Hepatocyte (in vitro differentiated cells): ENCODE results near the gene TMCC1.

ENCODE experiments used
- EZH2 ChIP-seq: fragments of 200-600 bp; sonication (generic); IDR thresholded peaks from 2 replicates; pipeline ENCODE4 v1.6.1; 2016; ENCODE audit warnings: antibody characterized with exemption, mild to moderate bottlenecking, borderline replicate concordance
- TF ChIP-seq, protein P1 (sequence below): fragments of 200-600 bp; sonication (generic); IDR thresholded peaks from 2 replicates; pipeline ENCODE4 v1.5.1; 2016; ENCODE audit warnings: antibody characterized with exemption, mild to moderate bottlenecking; ENCODE audit not compliant: poor library complexity

DNA sequence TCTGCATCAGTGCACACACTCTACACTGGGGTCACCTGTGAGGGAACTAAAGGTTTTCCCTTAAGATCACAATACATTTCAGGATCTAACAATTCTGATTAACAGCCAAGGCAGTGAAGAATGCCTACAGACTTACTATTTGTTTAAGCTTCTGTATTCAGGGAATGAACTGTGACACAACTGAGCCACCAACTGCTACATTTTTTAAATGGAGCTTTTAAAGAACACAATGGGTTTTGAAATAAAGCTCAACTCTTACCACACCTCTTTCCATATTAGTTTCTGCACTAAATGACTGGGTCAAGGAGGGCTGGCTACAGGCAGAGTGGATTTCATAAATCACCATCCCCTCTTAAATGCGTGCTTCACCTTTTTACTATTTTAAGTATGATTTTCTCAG is 100.2 kb downstream of the TMCC1 start:
- TF ChIP-seq, protein P1, sequence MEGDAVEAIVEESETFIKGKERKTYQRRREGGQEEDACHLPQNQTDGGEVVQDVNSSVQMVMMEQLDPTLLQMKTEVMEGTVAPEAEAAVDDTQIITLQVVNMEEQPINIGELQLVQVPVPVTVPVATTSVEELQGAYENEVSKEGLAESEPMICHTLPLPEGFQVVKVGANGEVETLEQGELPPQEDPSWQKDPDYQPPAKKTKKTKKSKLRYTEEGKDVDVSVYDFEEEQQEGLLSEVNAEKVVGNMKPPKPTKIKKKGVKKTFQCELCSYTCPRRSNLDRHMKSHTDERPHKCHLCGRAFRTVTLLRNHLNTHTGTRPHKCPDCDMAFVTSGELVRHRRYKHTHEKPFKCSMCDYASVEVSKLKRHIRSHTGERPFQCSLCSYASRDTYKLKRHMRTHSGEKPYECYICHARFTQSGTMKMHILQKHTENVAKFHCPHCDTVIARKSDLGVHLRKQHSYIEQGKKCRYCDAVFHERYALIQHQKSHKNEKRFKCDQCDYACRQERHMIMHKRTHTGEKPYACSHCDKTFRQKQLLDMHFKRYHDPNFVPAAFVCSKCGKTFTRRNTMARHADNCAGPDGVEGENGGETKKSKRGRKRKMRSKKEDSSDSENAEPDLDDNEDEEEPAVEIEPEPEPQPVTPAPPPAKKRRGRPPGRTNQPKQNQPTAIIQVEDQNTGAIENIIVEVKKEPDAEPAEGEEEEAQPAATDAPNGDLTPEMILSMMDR = no peak
- TF ChIP-seq EZH2 = no peak
